Prostate gland (tissue), 2 donors: ENCODE measurements around the gene STAT4.

ENCODE experiments used
- POLR2AphosphoS5 ChIP-seq: sonication (generic); formaldehyde crosslinking; IDR thresholded peaks from one replicate; pipeline ENCODE4 v1.6.1; 2017; ENCODE audit warnings: antibody characterized with exemption
- TF ChIP-seq, protein P1 (sequence below), 4 experiments: fragments of 200-600 bp in 2 of 4; fragments of 450-650 bp in 2 of 4; sonication (generic) in 2 of 4; IDR thresholded peaks; 1 replicate in 3 of 4; 2 replicates in 1 of 4; pipeline ENCODE4 v1.5.1; 2016 to 2019; ENCODE audit warnings: antibody characterized with exemption in 4 of 4, mild to moderate bottlenecking in 2 of 4, moderate library complexity in 2 of 4

DNA sequence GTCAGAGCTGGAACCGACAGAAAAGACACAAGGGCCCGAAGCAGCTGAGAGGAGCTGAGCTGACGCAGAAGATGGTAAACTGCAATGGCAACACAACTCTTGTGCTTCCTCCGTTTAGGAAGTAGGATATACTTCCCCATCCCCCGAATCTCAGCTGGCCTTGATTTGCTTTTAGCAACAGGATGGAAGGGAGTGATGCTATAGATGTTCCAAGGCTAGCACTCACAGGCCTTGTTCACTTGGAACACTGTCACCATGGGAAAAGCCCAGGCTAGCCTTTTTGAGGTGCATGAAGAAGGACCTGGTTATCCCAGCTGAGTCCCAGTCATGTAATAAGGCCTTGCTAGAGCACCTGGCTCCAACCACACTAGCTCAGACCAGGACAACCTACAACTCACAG is 162.9 kb downstream of the STAT4 start:
- TF ChIP-seq POLR2AphosphoS5, result no peak
- TF ChIP-seq, protein P1, sequence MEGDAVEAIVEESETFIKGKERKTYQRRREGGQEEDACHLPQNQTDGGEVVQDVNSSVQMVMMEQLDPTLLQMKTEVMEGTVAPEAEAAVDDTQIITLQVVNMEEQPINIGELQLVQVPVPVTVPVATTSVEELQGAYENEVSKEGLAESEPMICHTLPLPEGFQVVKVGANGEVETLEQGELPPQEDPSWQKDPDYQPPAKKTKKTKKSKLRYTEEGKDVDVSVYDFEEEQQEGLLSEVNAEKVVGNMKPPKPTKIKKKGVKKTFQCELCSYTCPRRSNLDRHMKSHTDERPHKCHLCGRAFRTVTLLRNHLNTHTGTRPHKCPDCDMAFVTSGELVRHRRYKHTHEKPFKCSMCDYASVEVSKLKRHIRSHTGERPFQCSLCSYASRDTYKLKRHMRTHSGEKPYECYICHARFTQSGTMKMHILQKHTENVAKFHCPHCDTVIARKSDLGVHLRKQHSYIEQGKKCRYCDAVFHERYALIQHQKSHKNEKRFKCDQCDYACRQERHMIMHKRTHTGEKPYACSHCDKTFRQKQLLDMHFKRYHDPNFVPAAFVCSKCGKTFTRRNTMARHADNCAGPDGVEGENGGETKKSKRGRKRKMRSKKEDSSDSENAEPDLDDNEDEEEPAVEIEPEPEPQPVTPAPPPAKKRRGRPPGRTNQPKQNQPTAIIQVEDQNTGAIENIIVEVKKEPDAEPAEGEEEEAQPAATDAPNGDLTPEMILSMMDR (IDR thresholded peaks at IDR 0.05), result no peak
